Measurements from ENCODE around the gene S100A13. TPM values are rescaled to one million over a fixed set of nuclear protein-coding genes. Genes with fewer than 3 reads are reported as not detected.

The S100A13 gene
- total and polyA plus RNA-seq, 9 of the 15 experiments (the other 6 are each of a cell fraction or from before 2014, with no cell fraction given), result 41.9 to 129 (median 58.0) TPM

- Histone ChIP-seq H3K27ac (ENCODE audit: extremely low read depth, low read depth, low read length) (peak within 1 kb of the TSS; percentile 49; the same call in 2 of the 3 replicates), H3K4me2 (ENCODE audit: insufficient read depth, low read length) (no peak within 1 kb of the TSS; the same call in 1 of the 2 replicates), H3K79me2 (ENCODE audit: control insufficient read depth, insufficient read depth, low read length) (no peaks in the 10 kb centered on the region), H3K9ac (ENCODE audit: insufficient read depth in 1 of 2, low read depth in 2 of 2, low read length in 2 of 2) (peak within 1 kb of the TSS in 1 of 2 experiments; percentile 84; a peak in 3 of 4 replicates), H3K9me1 (ENCODE audit: control insufficient read depth, insufficient read depth, low read length) (no peaks in the 10 kb centered on the region), H2AFZ (ENCODE audit: low read depth, low read length) (peak within 1 kb of the TSS; percentile 94), H3K27me3 (ENCODE audit: control insufficient read depth in 2 of 2, insufficient read depth in 2 of 2, low read length in 2 of 2) (no peaks in the 10 kb centered on the region), H3K4me1 (replicated peaks in 1 of 2; ENCODE audit: control insufficient read depth in 2 of 2, insufficient read depth in 2 of 2, low read length in 2 of 2) (peaks cover 9 to 30% of the 10 kb centered on the region in 2 experiments; a peak in 4 of 5 replicates), H3K36me3 (ENCODE audit: control insufficient read depth, insufficient read depth, low read length) (no peaks in the 10 kb centered on the region), H3K9me3 (replicated peaks; ENCODE audit: control insufficient read depth, insufficient read depth, low read depth, low read length) (no peaks in the 10 kb centered on the region), H3K4me3 (no peak within 1 kb of the TSS), H4K20me1 (replicated peaks; ENCODE audit: control insufficient read depth, insufficient read depth, low read length) (no peaks in the 10 kb centered on the region)
- 33% methylated on average over 6 of the region's 10 CpGs for WGBS (ENCODE audit: insufficient coverage, low coverage, missing lambda C conversion rate)
- DNase-seq (ENCODE audit: extremely low read depth in 1 of 4, low spot score in 3 of 4) (peak in 3 of 4 experiments; percentile 57 to 61 (median 61)), ATAC-seq (peak; percentile 76), FAIRE-seq (no peak)
- intact Hi-C loops (cut with micrococcal nuclease) (no loop called here), in situ Hi-C loops (cut with MboI) (no loop called here)
- BruUV-seq (replicated peaks), result no TSS peak
- ChIA-PET POLR2A (interaction anchor here (0.6 to 6.8 kb wide), 8 partner anchors 8 to 120 kb away, joined by 3 to 70 read pairs (median 4); partner anchors contain the start of genes S100A1 and S100A13), CTCF (ENCODE audit: low intra/inter-chr PET ratio) (no interaction called here)
- TF ChIP-seq NR2C2 (CRISPR knock-in tag; IDR thresholded peaks at IDR 0.05) (no peak), NR2C2 (tag; IDR thresholded peaks at IDR 0.05) (peak; percentile 42; the same call in 1 of the 2 replicates), ZNF311 (CRISPR knock-in tag; IDR thresholded peaks at IDR 0.05) (no peak), MYC (IDR thresholded peaks at IDR 0.05; ENCODE audit: low read depth, low read length) (peak; percentile 41; the same call in 1 of the 2 replicates), MYC (CRISPR knock-in tag; IDR thresholded peaks at IDR 0.05; ENCODE audit: borderline replicate concordance, low read depth) (no peak), AFF1 (IDR thresholded peaks at IDR 0.05; ENCODE audit: low read depth in 1 of 2, partially characterized antibody in 2 of 2) (no peak), NFIC (IDR thresholded peaks at IDR 0.05) (peak; percentile 77), BHLHE40 (IDR thresholded peaks at IDR 0.05; ENCODE audit: low read length) (peak; percentile 67), NR1H2 (CRISPR knock-in tag; IDR thresholded peaks at IDR 0.05) (no peak), NR2C1 (IDR thresholded peaks at IDR 0.05) (no peak), NR2C1 (tag; IDR thresholded peaks at IDR 0.05) (0 out of 2 replicates have a peak, but pooled peaks have one; percentile 17), MNT (conservative IDR thresholded peaks at IDR 0.05) (peak in 1 of 2 experiments; percentile 50; a peak in 2 of 4 replicates), SETDB1 (IDR thresholded peaks at IDR 0.05; ENCODE audit: low read length) (no peak)
These were observed 11.0 kb downstream of the S100A13 start, which contains the start of gene S100A14 for GRCh38 chr1:153616144-153616916. Gene S100A14, minus strand, starts transcription at chr1:153616325. Its CDS starts 467 bp downstream, at chr1:153615858.

Measured in K562 (cell line).